Hematopoietic multipotent progenitor cell (in vitro differentiated cells): ENCODE data around the gene SLC22A23. TPM values are rescaled to one million over a fixed set of nuclear protein-coding genes. Genes with fewer than 3 reads are reported as not detected.

Experiments used
- total RNA-seq: library from RNA; depleted of rRNA; stranded (reverse); fragments of >200 nt; gene quantifications from one replicate; pipeline ENCODE4 v1.2.3, GENCODE V29; 2012

Gene SLC22A23
- total RNA-seq, 1 donor: 0.81 TPM

Other genes starting within 250 kb of the SLC22A23 start
- gene TUBB2B, start 229.4 kb downstream of the SLC22A23 start, total RNA-seq: 0.54 TPM
- gene PSMG4, start 198.1 kb downstream of the SLC22A23 start, total RNA-seq: 47.7 TPM